ENCODE results near the gene UBXN7.

The UBXN7 gene

DNA sequence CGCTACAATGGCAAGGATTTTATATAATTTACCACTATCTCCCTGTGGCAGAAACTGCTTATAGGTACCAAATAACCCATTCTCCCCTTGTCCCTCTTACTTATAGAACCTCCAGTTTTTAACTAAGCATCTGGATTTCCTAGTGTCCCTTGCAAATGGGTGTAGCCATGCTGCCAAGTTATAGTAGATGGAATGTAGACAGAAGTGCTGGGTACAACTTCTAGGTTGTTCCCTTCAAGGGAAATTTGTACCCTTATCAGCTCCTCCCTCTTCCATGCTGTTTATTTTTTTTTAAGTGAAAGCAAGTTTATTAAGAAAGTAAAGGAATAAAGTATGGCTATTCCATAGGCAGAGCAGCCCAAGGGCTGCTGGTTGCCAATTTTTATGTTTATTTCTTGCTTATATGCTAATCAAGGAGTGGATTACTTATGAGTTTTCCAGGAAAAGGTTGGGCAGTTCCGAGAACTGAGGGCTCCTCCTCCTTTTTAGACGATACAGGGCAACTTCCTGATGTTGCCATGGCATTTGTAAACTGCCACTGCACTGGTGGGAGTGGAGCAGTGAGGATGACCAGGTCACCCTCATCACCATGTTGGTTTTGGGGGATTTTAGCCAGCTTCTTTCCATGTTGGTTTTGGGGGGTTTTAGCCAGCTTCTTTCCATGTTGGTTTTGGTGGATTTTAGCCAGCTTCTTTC is 53.9 kb downstream of the UBXN7 start:
- DNase-seq (peak; percentile 25), ATAC-seq (ENCODE audit: insufficient read depth, low read depth) (no peak)
- H3K4me2 ChIP-seq (ENCODE audit: insufficient read depth, low read length): no peak overlapping the region
- no peaks in the 10 kb centered on the region for H3K27me3 ChIP-seq (ENCODE audit: insufficient read depth, low read length, poor library complexity)
- no peaks in the 10 kb centered on the region for H3K9me3 ChIP-seq (ENCODE audit: insufficient read depth, low read length, severe bottlenecking)
- H3K9ac ChIP-seq (ENCODE audit: low read depth, low read length): no peak overlapping the region
- no peak overlapping the region for H3K27ac ChIP-seq (ENCODE audit: low read length)
- H3K79me2 ChIP-seq (ENCODE audit: insufficient read depth, low read length): peaks cover 21% of the 10 kb centered on the region
- TF ChIP-seq, protein P1, sequence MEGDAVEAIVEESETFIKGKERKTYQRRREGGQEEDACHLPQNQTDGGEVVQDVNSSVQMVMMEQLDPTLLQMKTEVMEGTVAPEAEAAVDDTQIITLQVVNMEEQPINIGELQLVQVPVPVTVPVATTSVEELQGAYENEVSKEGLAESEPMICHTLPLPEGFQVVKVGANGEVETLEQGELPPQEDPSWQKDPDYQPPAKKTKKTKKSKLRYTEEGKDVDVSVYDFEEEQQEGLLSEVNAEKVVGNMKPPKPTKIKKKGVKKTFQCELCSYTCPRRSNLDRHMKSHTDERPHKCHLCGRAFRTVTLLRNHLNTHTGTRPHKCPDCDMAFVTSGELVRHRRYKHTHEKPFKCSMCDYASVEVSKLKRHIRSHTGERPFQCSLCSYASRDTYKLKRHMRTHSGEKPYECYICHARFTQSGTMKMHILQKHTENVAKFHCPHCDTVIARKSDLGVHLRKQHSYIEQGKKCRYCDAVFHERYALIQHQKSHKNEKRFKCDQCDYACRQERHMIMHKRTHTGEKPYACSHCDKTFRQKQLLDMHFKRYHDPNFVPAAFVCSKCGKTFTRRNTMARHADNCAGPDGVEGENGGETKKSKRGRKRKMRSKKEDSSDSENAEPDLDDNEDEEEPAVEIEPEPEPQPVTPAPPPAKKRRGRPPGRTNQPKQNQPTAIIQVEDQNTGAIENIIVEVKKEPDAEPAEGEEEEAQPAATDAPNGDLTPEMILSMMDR (IDR thresholded peaks at IDR 0.05; ENCODE audit: borderline replicate concordance, extremely low read depth, low read length, poor library complexity, severe bottlenecking): no peak
- TF ChIP-seq EZH2 (IDR thresholded peaks at IDR 0.05; ENCODE audit: borderline replicate concordance, low read depth, low read length, severe bottlenecking): no peak
- H3K36me3 ChIP-seq (ENCODE audit: insufficient read depth, low read length): peaks cover 31% of the 10 kb centered on the region
- H2AFZ ChIP-seq (ENCODE audit: low read depth, low read length): no peak overlapping the region
- H3K4me3 ChIP-seq (ENCODE audit: low read depth in 1 of 2, low read length in 2 of 2): no peak overlapping the region
- H3K4me1 ChIP-seq (ENCODE audit: insufficient read depth, low read length): no peaks in the 10 kb centered on the region
- H4K20me1 ChIP-seq (ENCODE audit: insufficient read depth, low read length): no peaks in the 10 kb centered on the region

DNA sequence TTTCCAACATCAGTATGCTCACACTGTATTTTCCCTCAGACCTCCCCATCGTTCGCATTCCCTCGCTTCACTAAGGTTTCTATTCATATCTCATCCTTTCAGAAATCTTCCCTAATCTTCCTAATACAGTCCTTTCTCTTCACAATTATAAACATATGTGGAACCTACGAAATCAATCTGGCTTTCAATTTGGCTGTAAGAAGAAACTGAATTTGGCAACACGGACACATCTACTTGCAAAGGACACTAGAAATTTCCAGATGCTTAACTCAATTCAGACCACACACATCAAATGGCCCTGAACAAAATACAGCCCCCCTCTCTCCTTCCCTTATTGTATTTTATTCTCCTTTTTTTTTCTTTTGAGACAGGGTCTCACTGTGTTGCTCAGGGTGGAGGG is 54.9 kb downstream of the UBXN7 start:
- Histone ChIP-seq H3K36me3 (ENCODE audit: insufficient read depth, low read length) (peaks cover 38% of the 10 kb centered on the region), H3K27ac (ENCODE audit: low read length) (no peak overlapping the region), H3K4me2 (ENCODE audit: insufficient read depth, low read length) (no peak overlapping the region), H3K27me3 (ENCODE audit: insufficient read depth, low read length, poor library complexity) (no peaks in the 10 kb centered on the region), H3K79me2 (ENCODE audit: insufficient read depth, low read length) (peaks cover 21% of the 10 kb centered on the region), H3K9me3 (ENCODE audit: insufficient read depth, low read length, severe bottlenecking) (no peaks in the 10 kb centered on the region), H4K20me1 (ENCODE audit: insufficient read depth, low read length) (no peaks in the 10 kb centered on the region), H2AFZ (ENCODE audit: low read depth, low read length) (no peak overlapping the region), H3K4me3 (ENCODE audit: low read depth in 1 of 2, low read length in 2 of 2) (no peak overlapping the region), H3K9ac (ENCODE audit: low read depth, low read length) (no peak overlapping the region), H3K4me1 (ENCODE audit: insufficient read depth, low read length) (no peaks in the 10 kb centered on the region)
- TF ChIP-seq, protein P1 (IDR thresholded peaks at IDR 0.05; ENCODE audit: borderline replicate concordance, extremely low read depth, low read length, poor library complexity, severe bottlenecking): no peak
- no peak for TF ChIP-seq EZH2 (IDR thresholded peaks at IDR 0.05; ENCODE audit: borderline replicate concordance, low read depth, low read length, severe bottlenecking)
- ATAC-seq (ENCODE audit: insufficient read depth, low read depth): no peak
- no peak for DNase-seq

DNA sequence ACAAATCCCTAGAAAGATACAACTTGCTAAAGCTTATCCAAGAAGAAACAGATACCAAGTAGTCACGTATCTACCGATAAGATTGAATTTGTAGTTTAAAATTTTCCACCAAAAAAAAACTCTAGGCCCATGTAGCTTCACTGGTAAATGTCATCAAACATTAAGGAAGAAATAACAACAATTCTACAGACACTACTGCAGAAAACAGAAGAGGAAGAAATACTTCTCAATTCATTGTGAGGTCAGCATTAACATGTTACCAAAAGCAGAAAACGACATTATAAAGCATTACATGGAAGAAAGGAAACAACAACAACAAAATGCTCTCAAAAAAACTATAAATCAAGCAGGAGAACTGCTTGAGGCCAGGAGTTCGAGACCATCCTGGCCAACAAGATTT is 66.5 kb downstream of the UBXN7 start:
- Histone ChIP-seq H3K79me2 (ENCODE audit: insufficient read depth, low read length) (no peaks in the 10 kb centered on the region), H3K9me3 (ENCODE audit: insufficient read depth, low read length, severe bottlenecking) (no peaks in the 10 kb centered on the region), H3K4me1 (ENCODE audit: insufficient read depth, low read length) (no peaks in the 10 kb centered on the region), H3K4me2 (ENCODE audit: insufficient read depth, low read length) (no peak overlapping the region), H3K27ac (ENCODE audit: low read length) (no peak overlapping the region), H4K20me1 (ENCODE audit: insufficient read depth, low read length) (no peaks in the 10 kb centered on the region; the same call in 1 of the 2 replicates), H3K9ac (ENCODE audit: low read depth, low read length) (no peak overlapping the region), H2AFZ (ENCODE audit: low read depth, low read length) (no peak overlapping the region), H3K36me3 (ENCODE audit: insufficient read depth, low read length) (peaks cover 80% of the 10 kb centered on the region), H3K27me3 (ENCODE audit: insufficient read depth, low read length, poor library complexity) (no peaks in the 10 kb centered on the region), H3K4me3 (ENCODE audit: low read depth in 1 of 2, low read length in 2 of 2) (no peak overlapping the region)
- no peak for TF ChIP-seq EZH2 (IDR thresholded peaks at IDR 0.05; ENCODE audit: borderline replicate concordance, low read depth, low read length, severe bottlenecking)
- TF ChIP-seq, protein P1 (IDR thresholded peaks at IDR 0.05; ENCODE audit: borderline replicate concordance, extremely low read depth, low read length, poor library complexity, severe bottlenecking): no peak
- DNase-seq: no peak
- no peak for ATAC-seq (ENCODE audit: insufficient read depth, low read depth)

All from DND-41 (cell line).